ENCODE measurements around the gene CTDSPL2.
"Not testable (repeated sequence)": the region's sequence is repeated elsewhere in the genome, so short reads cannot be mapped to it uniquely, and the experiment has no call there.

CTDSPL2 gene

DNA sequence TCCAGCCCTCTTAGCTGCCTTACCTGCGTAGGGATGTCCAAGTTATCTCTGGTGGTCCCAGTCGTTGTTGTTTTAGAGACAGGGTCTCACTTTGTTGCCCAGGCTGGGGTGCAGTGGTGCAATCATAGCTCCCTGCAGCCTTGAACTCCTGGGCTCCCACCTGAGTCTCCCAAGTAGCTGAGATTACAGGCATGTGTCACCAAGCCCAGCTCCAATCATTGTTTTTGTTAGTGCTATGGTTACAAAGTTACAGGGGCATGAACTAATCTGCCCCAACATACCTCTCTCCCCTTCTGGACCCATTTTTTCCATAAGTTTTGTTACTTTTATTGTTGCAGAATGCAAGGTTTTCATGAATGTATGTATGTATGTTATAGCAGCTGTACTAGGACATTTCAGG is 54.7 kb downstream of the CTDSPL2 start:
- DNase-seq (ENCODE audit: low read depth in 2 of 2): no peak

DNA sequence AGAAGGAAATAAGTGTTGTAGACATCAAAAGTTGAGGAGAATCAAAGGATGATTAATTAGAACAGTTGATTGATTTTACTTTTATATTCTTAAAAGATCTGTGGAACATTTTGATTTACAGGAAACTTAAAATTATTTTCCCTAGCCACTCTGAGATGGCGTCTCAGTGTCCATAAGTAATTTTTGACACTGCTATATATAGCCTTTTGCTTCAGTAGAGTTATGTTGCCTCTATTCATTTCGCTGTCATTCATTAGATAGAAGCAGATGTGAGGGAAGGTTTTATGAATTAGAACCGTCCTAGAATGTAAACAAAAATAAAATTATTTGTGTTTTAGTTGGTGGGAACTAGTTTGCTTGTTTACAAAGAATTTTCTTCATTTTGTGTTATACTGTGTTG is 58.5 kb downstream of the CTDSPL2 start:
- DNase-seq (ENCODE audit: low read depth in 2 of 2): no peak

DNA sequence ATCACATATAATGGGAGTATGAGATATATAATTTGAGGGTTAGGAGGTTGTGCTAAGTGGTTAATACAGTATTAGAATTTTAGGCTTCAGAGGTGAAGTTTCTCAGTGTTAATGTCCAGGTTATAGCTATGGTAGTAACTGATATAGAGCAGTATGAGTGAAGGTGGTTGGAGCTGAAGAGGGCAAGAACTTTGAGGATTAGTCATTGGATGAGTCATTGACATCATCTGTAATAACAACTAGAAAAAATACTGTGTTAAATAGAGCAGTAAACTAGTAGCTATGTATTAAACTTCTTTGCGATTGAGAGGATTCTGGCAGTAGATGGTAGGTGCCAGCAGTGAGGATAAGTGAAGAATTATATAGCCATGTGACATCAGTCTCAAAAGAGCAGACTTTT is 62.0 kb downstream of the CTDSPL2 start:
- DNase-seq (ENCODE audit: low read depth in 2 of 2): no peak

DNA sequence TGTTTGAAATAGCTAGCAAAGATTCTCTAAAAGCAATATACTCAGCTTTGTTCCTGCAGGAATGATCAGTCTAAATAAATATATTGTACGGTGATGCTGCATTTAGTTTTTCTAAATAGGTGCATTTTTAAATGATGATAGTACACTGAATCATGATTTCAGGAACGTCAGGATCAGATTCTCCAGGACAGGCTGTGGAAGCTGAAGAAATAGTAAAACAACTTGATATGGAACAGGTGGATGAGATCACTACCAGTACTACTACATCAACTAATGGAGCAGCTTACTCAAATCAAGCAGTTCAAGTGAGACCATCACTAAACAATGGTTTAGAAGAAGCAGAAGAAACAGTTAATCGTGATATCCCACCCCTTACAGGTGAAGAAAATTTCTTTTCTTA is 63.2 kb downstream of the CTDSPL2 start:
- DNase-seq (ENCODE audit: low read depth in 2 of 2): no peak

DNA sequence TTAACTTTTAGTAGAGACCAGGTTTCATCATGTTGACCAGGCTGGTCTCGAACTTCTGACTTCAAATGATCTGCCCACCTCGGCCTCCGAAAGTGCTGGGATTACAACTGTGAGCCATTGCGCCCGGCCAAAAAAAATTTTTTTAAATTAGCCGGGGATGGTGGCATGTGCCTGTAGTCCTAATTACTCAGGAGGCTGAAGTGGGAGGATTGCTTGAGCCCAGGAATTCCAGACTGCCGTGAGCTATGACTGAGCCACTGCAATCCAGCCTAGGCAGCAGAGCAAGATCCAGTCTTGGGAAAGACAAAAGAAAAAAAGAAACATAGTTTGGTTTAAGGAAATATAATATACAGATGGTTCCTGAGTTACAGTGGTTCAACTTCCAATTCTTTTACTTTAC is 64.6 kb downstream of the CTDSPL2 start:
- DNase-seq (ENCODE audit: low read depth in 2 of 2): no peak

DNA sequence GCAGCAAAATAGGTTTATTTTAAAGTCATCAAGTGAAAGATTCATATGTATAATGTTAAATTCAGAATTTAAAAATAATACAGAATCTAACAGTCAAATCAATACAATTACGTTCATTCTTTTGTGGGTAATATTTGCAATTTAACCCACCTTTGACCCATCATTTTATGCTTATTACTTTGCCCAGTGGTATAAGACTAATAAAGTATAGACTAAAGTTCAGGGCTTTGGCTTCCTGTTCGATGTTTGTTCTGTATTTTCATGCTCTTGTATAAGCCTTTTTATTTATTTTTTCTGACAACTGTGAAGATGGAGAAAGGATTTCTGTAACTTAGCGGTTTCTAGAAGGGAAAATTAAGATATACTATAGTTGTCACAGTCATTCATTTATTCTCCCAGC is 65.2 kb downstream of the CTDSPL2 start:
- DNase-seq (ENCODE audit: low read depth in 2 of 2): no peak

DNA sequence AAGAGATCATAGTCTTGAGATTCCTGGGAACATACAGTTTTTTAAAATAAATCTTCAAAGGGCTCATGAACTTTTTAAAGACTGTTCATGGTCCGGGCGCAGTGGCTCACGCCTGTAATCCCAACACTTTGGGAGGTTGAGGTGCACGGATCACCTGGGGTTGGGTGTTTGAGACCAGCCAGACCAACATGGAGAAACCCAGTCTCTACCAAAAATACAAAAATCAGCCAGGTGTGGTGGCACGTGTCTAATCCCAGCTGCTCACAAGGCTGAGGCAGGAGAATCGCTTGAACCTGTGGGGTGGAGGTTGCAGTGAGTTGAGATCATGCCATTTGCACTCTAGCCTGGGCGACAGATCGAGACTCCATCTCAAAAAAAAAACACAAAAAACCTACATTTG is 68.1 kb downstream of the CTDSPL2 start:
- no peak for DNase-seq (ENCODE audit: low read depth in 2 of 2)

DNA sequence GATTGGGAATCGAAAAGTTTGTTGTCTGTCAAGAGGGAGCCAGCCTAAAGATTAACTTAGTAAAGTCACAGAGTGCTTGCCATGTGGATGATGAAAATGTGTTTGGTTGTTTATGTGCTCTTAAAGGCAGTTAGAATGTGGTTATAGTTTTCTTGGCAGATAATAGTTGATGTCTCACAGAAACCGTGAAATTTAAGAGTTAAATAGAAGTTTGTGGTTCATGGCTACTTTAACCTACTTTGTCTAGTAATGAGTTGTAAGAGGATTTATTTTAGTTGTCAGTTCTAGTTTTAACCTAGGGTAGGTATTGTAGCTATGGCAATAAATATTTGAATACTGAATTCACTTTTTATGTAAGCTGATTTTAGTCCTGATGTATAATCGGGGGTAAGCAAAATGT is 73.1 kb downstream of the CTDSPL2 start:
- DNase-seq (ENCODE audit: low read depth in 2 of 2): no peak

DNA sequence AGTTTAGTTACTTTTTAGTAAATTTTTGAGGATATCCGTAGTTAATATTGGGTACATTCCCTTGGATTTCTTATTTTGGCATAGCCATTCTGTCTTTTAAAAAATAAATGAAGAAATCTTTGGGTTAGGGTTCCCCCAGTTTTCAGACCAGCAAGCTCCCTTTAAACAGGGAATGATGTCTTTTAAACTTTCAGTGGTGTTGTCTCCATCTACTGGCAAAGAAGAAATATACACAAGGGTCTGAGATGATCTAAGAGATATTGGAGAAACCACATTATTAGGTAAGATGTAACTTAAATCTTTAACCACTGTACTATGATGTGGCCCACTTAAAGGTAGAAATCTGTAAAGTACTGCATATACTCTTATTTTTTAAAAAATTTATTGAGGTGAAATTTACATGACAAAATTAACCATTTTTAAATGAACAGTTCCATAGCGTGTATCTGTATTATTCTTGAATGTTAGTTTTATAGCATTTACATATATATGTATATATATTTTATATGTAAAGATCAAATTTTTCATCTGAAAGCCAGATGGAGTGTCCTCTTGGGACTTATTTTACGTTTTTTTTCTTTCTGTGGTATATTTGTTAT is 74.4 kb downstream of the CTDSPL2 start:
- no peak for DNase-seq (ENCODE audit: low read depth in 2 of 2)

DNA sequence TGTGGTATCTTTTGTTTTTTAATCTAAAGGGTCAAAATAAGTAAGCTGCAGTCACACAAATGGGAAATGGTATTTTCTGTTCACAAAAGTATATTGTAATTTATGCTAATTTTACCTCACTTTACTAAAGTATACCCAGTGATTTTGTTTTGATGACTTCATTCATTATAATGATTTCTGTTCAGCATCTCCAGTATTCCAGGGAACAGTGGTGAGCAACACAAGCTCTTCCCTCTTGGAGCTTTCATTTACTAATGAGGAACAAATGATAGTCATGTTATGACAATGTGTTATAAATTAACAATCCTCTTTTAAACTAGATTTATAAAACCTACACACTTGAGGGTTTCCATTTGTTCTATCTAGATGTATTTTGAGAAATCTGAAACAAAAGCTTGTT is 89.0 kb downstream of the CTDSPL2 start:
- no peak for DNase-seq (ENCODE audit: low read depth in 2 of 2)

DNA sequence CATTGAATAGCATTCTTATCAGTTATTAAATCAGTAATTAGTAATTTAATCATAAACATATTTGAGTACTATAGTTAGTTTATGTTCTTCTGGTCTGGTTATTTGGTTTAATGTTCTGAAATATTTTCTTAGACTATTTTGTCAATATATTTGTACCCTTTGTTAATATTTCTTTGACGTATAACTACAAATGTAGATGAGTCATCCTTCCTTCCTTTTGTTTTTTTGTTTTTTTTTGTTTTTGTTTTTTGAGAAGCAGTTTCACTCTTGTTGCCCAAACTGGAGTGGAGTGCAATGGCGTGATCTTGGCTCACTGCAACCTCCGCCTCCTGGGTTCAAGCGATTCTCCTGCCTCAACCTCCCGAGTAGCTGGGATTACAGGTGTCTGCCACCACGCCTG is 92.1 kb downstream of the CTDSPL2 start:
- no peak for DNase-seq (ENCODE audit: low read depth in 2 of 2)

DNA sequence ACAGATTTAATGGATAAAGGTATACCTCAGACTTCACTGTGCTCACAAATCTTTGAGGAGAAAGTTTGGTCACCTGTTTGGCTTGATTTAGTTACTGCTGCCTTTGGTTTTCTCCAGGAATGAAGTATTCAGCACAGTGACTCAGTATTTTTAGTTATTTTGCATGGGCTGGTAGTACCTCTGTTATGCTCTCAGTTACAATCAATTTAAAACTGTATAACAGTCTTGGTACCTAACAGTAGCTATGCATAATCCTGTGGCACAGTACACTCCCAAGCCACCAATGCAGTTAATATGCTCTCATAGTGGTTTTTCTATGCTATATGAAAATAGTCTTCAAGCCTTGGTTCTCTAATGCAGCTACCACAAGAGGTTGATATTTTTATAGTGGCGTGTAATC is 97.6 kb downstream of the CTDSPL2 start:
- no peak for DNase-seq (ENCODE audit: low read depth in 2 of 2)

DNA sequence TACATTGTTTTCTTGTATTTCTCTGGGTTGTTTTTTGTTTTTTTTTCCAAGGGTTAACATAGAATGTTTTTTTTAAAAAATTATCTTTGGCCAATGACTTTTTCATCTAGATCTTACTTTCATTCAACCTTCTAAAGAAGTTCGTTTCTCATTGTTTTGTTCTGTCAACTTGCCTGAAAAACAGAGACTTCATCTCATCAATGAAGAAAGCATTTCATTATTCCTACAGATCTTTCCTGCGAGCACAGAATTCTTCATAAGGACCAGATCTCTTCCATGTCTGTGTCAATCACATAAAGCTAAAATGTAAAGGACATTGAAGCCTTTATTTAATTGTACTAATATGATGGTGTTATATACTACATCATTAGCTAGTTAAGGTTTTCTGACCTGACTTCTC is 99.8 kb downstream of the CTDSPL2 start:
- DNase-seq (ENCODE audit: low read depth in 2 of 2): no peak

DNA sequence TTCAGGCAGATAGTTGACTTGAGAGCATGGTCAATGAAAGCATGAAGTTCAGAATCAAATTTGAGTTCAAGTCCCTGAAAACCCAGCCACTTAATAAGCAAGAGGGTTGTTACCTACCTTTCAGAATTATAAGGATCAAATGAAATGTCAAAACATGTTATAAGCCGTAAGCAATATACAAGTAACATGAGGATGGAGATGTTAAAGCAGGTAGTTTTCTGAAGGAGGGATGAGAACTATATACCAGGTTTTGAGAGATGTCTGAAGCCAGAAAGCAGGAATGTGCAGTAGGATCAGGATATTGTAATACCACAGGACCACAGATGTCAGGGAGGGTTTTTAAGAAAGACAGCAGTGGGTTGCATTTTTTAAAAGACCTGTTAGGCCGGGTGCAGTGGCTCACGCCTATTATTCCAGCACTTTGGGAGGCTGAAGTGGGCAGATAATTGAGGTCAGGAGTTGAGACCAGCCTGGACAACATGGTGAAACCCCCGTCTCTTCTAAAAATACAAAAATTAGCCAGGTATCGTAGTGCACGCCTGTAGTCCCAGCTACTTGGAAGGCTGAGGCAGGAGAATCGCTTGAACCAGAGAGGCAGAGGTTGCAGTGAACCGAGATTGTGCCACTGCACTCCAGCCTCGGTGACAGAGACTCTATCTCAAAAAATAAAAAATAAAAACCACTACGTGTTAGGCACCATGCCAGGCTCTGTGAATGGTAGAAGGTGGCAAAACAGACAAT is 102.6 kb downstream of the CTDSPL2 start:
- DNase-seq (ENCODE audit: low read depth in 2 of 2): no peak

DNA sequence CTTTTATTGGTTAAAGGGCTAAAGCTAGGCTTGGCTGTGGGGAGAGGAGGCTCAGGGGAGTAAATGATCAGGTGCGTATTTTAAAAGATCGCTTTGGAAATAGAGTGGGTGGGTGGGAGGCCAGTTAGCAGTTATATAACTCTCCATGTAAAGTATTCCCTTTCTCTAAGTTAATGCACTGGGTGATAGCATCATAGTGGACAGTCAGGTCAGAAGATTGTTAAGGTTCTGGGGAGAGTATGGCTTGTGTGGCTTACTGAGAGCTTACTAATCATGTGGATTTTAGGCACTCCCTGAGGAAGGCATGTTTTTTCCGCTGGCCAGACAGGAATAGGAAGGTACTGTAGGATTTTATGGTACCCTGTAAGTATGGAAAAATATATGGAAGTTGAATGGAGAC is 103.2 kb downstream of the CTDSPL2 start:
- DNase-seq (ENCODE audit: low read depth in 2 of 2): no peak

DNA sequence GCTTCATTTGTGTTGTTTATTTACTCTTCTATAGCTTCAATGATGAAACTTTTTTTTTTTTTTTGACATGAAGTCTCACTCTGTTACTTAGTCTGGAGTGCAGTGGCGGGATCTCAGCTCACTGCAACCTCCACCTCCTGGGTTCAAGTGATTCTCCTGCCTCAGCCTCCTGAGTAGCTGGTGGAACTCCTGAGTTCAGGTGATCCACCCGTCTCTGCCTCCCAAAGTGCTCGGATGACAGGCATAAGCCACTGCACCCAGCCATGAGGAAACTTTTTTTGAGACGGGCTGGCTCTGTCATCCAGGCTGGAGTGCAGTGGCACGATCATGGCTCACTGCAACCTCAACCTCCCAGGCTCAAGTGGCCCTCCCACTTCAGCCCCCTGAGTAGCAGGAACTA is 104.8 kb downstream of the CTDSPL2 start:
- DNase-seq (ENCODE audit: low read depth in 2 of 2): not testable (repeated sequence)

DNA sequence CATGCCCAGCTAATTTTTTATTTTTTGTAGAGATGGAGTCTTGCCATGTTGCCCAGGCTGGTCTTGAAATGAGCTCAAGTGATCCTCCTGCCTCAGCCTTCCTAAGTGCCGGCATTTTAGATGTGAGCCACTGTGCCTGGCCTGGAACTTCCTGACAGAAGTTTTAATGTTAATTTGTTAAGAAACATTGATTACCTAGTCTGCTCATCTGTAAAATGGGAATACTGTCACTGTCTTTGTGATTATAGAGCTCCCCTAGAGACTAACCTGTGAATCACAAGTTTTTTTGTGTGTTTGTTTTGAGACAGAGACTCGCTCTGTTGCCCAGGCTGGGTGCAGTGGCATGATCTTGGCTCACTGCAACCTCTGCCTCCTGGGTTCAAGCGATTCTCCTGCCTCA is 105.3 kb downstream of the CTDSPL2 start:
- no peak for DNase-seq (ENCODE audit: low read depth in 2 of 2)

DNA sequence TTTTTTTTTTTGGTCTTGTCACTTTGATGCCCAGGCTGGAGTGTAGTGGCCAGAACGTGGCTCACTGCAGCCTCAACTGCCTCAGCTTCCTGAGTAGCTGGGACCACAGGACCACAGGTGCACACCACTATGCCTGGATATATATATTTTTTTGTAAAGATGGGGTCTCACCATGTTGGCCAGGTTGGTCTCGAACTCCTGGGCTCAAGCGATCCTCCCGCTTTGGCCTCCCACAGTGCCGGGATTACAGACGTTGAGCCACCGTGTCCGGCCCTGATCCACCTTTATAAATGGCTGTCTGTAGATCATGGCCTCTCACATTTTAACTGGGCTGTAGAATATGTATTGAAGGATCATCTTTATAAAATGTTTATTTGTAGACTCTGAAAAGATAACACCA is 107.7 kb downstream of the CTDSPL2 start:
- no peak for DNase-seq (ENCODE audit: low read depth in 2 of 2)

DNA sequence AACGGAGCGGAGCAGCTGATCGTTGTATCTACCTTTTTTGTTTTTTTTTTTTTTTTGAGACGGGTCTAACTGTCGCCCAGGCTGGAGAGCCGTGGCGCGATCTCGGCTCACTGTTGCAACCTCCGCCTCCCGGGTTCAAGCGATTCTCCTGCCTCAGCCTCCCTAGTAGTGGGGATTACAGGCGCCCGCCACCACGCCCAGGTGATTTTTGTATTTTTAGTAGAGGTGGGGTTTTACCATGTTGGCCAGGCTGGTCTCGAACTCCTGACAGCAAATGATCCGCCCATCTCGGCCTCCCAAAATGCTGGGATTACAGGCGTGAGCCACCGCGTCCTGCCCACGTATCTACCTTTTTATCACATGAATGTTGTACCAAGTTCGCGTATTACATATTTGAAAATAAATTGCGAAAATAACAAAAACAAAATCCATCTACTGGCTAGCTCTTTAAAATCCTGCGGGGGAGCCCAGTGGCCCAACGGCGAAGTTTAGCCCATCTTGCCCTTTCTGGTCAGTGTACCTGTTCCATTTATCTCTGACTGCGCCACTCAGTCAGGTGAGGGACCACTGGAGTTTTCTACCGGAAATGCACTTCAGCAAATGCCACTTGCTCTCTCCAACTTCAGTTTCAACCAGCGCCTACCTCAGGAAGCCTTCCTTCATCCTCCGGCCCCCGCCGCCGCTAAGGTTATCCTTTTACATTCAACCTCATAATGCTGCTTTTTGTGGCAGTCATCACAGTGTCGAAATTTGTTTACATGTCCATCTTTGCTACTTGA is 108.3 kb downstream of the CTDSPL2 start:
- DNase-seq (ENCODE audit: low read depth in 2 of 2): peak in 1 of 2 donors; percentile 11

DNA sequence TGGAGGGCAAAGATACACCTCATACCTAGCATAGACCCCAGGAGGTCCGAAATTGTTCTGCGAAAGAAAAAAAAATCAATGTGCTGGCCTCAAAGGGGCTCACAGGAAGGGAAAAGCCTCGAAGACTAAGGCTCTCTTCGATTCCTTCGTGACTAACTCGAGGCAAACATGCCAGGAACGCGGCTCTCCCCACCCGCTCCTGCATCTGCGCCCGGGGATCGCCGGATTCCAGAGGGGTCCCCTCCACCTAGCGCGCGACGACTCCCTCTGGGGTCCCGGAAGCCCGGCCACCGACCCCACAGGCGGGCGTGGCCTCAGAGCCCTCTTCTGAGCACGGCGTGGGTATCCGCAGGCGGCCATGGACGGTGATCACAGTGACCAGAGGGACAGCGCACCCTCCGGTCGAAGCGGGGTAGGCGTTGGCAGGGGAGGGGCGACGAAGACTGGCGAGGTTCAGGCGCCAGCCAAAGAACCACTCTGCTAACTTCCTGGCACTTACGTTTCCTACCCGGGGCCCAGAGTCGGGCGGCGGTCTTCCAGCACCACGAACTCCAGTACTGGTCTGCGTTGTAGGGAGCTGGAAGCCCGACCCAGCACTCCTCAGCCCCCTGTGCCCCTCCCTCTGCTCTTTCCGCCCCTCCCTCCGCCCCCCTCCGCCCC is 109.0 kb downstream of the CTDSPL2 start:
- no peak for DNase-seq (ENCODE audit: low read depth in 2 of 2)

DNA sequence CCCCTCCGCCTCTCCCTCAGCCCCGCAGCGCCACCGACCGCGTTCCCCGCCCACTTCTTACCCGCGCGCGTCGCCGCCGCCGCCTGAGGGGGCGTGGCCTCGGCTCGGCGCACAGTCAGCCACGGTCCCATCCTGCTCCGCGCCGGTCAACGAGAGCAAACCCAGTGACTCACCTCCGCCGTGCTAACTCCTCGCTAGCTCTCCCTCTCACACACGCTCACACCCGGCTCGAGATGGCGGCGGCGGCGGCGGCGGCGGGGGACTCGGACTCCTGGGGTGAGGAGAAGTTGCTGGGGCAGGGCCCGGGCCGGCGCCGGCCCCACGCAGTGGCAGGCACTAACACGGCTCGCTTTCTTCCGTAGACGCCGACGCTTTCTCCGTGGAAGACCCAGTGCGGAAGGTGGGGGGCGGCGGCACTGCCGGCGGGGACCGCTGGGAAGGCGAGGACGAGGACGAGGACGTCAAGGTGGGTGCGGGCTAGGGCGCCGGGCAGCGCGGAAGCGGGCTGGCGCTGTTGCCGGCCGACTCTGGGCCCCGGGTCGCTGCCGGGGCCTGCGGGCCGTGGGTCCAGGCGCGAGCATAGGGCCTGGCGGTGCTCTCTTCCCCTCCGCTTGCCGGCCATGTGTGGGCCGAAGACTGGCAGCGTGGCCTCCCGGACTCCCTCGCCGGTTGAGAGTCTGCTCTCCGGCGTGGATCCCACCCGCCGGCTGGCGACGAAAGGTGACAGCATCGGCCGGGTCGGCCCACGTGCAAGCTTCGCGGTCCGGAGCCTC is 109.7 kb downstream of the CTDSPL2 start, which contains the start of gene EIF3J:
Gene EIF3J (plus strand): TSS at position 186 of the 773 bp plus-strand sequence. CDS start 48 bp downstream, at position 234.
- peak; percentile 90 to 94 for DNase-seq (ENCODE audit: low read depth in 2 of 2)
